Peyer's patch (tissue), 4 donors: Measurements from ENCODE around the gene SMIM38.

ENCODE experiments used
- CTCF ChIP-seq, 6 experiments: fragments of 450-650 bp in 4 of 6; fragments of 200-600 bp in 2 of 6; sonication (generic) in 1 of 6; IDR thresholded peaks; one replicate each; pipeline ENCODE4 v1.5.1; 2017 to 2019; ENCODE audit warnings: antibody characterized with exemption in 6 of 6, mild to moderate bottlenecking in 3 of 6, moderate library complexity in 1 of 6
- POLR2A ChIP-seq, 2 donors: fragments of 450-650 bp; IDR thresholded peaks; one replicate each; pipeline ENCODE4 v1.5.1; 2017; ENCODE audit warnings: antibody characterized with exemption in 2 of 2, mild to moderate bottlenecking in 2 of 2, moderate library complexity in 2 of 2

- TF ChIP-seq POLR2A (IDR thresholded peaks at IDR 0.05), result no peak
- no peak for TF ChIP-seq CTCF (IDR thresholded peaks at IDR 0.05)
Measured at GRCh38 chr11:69187540-69188065, 31.9 kb downstream of the SMIM38 start.
